PC-3 (cell line): ENCODE data around the gene NARS2. TPM values are rescaled to one million over a fixed set of nuclear protein-coding genes. Genes with fewer than 3 reads are reported as not detected.

Experiments
- ATAC-seq: fragments of 200-7000 bp; cut with Tn5 transposase; 2 replicates; pipeline ENCODE4 v1.9.1; 2020; ENCODE audit warnings: mild to moderate bottlenecking, moderate library complexity
- BruUV-seq: library from RNA; stranded (reverse); fragments of 400-500 nt; replicated peaks from 2 replicates; lab custom pipeline; 2021; lab: Mats Ljungman, UMichigan
- CTCF ChIA-PET: fragments of 300-600 bp; sonication (Branson Sonifier 250); formaldehyde crosslinking; loops from one replicate; lab custom pipeline; 2022; ENCODE audit warnings: antibody characterized with exemption; lab: Charles Lee
- POLR2A ChIA-PET: fragments of 300-600 bp; sonication (Branson Sonifier 250); formaldehyde crosslinking; loops from one replicate; lab custom pipeline; 2022; ENCODE audit warnings: antibody characterized with exemption; ENCODE audit not compliant: unreplicated experiment; lab: Charles Lee
- DNase-seq: peaks from one replicate; pipeline ENCODE4 v3.0.0-alpha.2; 2015
- H2AFZ ChIP-seq: fragments of 300-600 bp; sonication (generic); 2 replicates; pipeline ENCODE4 v1.6.0; 2016; ENCODE audit warnings: antibody characterized with exemption, low read length
- H3F3A ChIP-seq: fragments of 300-600 bp; sonication (generic); one replicate; pipeline ENCODE4 v1.6.0; 2017; ENCODE audit warnings: antibody characterized with exemption, low read length, control low read depth, mild to moderate bottlenecking; ENCODE audit not compliant: unreplicated experiment
- H3K27ac ChIP-seq: fragments of 300-600 bp; sonication (generic); 2 replicates; pipeline ENCODE4 v1.5.1; 2016; ENCODE audit warnings: mild to moderate bottlenecking, low read length
- H3K27me3 ChIP-seq: fragments of 300-600 bp; sonication (generic); 2 replicates; pipeline ENCODE4 v1.6.1; 2016; ENCODE audit warnings: low read length, mixed read lengths
- H3K36me3 ChIP-seq: fragments of 300-600 bp; sonication (generic); 2 replicates; pipeline ENCODE4 v1.6.1; 2016; ENCODE audit warnings: low read depth, mixed run types, low read length, mixed read lengths
- H3K4me1 ChIP-seq: fragments of 300-600 bp; sonication (generic); 2 replicates; pipeline ENCODE4 v1.5.1; 2016; ENCODE audit warnings: low read length; ENCODE audit not compliant: insufficient read depth
- H3K4me2 ChIP-seq: fragments of 300-600 bp; sonication (generic); 2 replicates; pipeline ENCODE4 v1.6.0; 2016; ENCODE audit warnings: low read length
- H3K4me3 ChIP-seq: fragments of 300-600 bp; sonication (generic); 2 replicates; pipeline ENCODE4 v1.5.1; 2016; ENCODE audit warnings: mild to moderate bottlenecking, low read length, mixed read lengths
- H3K79me2 ChIP-seq: fragments of 300-600 bp; sonication (generic); 2 replicates; pipeline ENCODE4 v1.6.1; 2017; ENCODE audit warnings: low read length, mixed read lengths
- H3K9ac ChIP-seq: fragments of 300-600 bp; sonication (generic); 2 replicates; pipeline ENCODE4 v1.6.0; 2016; ENCODE audit warnings: mild to moderate bottlenecking, low read length
- H3K9me2 ChIP-seq: fragments of 300-600 bp; sonication (generic); replicated peaks from 2 replicates; pipeline ENCODE4 v1.6.1; 2016; ENCODE audit warnings: mixed run types, low read length, mixed read lengths
- H3K9me3 ChIP-seq: fragments of 300-600 bp; sonication (generic); 2 replicates; pipeline ENCODE4 v1.6.1; 2016; ENCODE audit warnings: low read length, mixed read lengths
- H4K20me1 ChIP-seq: fragments of 300-600 bp; sonication (generic); 2 replicates; pipeline ENCODE4 v1.6.1; 2016; ENCODE audit warnings: low read length, mixed read lengths
- CTCF ChIP-seq: fragments of 300-600 bp; sonication (generic); conservative IDR thresholded peaks from 2 replicates; pipeline ENCODE4 v1.5.1; 2017; ENCODE audit warnings: antibody characterized with exemption, low read depth, mild to moderate bottlenecking, low read length
- EZH2 ChIP-seq: fragments of 300-600 bp; sonication (generic); IDR thresholded peaks from one replicate; pipeline ENCODE4 v1.6.1; 2017; ENCODE audit warnings: antibody characterized with exemption, mild to moderate bottlenecking, low read length; ENCODE audit not compliant: unreplicated experiment
- EZH2phosphoT487 ChIP-seq: fragments of 300-600 bp; sonication (generic); IDR thresholded peaks from 2 replicates; pipeline ENCODE4 v1.6.1; 2018; ENCODE audit warnings: mild to moderate bottlenecking, antibody characterized with exemption, low read length, borderline replicate concordance
- intact Hi-C: fragments of 100-400 bp; cut with micrococcal nuclease; formaldehyde crosslinking; loops from 2 replicates; pipeline ENCODE4 v1.9.0; 2023
- total RNA-seq: library from RNA; depleted of rRNA; stranded (reverse); fragments of >200 nt; gene quantifications from 2 replicates; pipeline ENCODE4 v1.2.3, GENCODE V29; 2014

Gene NARS2
- total RNA-seq, 1 experiment from 2014 or later: 33.5 TPM

DNA sequence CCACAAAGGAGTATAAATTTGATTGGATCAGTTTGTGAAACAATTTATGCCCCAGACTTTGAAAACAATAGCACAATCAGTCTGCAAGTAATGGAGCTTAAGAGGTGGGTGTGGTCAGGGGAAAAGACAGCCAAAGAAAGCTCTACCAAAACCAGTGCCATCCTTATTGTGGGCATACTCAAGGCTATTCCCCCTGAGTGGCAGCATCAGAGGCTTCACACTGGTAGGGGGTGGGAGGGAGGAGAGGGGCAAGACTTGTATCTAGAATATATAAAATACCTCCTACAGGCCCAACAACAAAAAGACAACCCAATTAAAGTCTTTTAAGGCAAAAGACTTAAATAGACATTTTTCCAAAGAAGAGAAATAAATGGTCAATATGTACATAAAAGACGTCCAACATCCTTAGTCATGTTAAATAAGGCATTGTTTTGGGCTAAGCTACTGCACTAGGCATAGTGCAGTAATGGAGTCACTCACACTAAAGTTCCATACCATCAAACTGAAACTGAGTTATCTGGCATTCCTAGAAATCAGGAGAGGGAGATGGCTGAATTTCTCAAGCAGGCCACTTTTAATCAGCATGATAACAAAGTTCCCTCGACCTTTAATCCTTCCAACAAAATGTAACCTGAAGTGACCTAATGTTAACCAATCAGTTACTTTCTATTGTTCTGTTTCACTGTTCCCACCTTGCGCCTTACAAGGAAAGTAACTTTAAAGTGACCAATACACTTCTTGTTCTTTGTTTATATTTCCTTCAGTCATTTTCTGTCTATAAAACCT is 24.8 kb downstream of the NARS2 start:
- BruUV-seq: no TSS peak
- POLR2A ChIA-PET: no interaction called here
- Histone ChIP-seq H3K36me3 (peaks cover 7% of the 10 kb centered on the region; the same call in 1 of the 2 replicates), H3K27me3 (no peaks in the 10 kb centered on the region), H3K9me2 (no peaks in the 10 kb centered on the region), H3K4me1 (no peaks in the 10 kb centered on the region), H3K9ac (no peak overlapping the region), H3K4me2 (no peak overlapping the region), H4K20me1 (no peaks in the 10 kb centered on the region), H2AFZ (no peak overlapping the region), H3K27ac (no peak overlapping the region), H3K9me3 (no peaks in the 10 kb centered on the region), H3K79me2 (no peaks in the 10 kb centered on the region), H3K4me3 (no peak overlapping the region), H3F3A (no peaks in the 10 kb centered on the region)
- no peak for TF ChIP-seq CTCF
- TF ChIP-seq EZH2: no peak
- no peak for TF ChIP-seq EZH2phosphoT487
- DNase-seq (no peak), ATAC-seq (no peak)
- CTCF ChIA-PET: no interaction called here
- intact Hi-C loops: no loop called here

- Histone ChIP-seq H3K36me3 (0 out of 2 replicates have a peak, but pooled peaks cover 4% of the 10 kb centered on the region), H3K9ac (no peak overlapping the region), H3K9me2 (no peaks in the 10 kb centered on the region), H3K4me3 (no peak overlapping the region), H2AFZ (no peak overlapping the region), H3K27me3 (no peaks in the 10 kb centered on the region), H3K9me3 (no peaks in the 10 kb centered on the region), H3K4me2 (no peak overlapping the region), H3K4me1 (no peaks in the 10 kb centered on the region), H3K27ac (no peak overlapping the region), H3F3A (no peaks in the 10 kb centered on the region), H3K79me2 (no peaks in the 10 kb centered on the region), H4K20me1 (no peaks in the 10 kb centered on the region)
- CTCF ChIA-PET: no interaction called here
- ATAC-seq (no peak), DNase-seq (no peak)
- TF ChIP-seq EZH2: no peak
- TF ChIP-seq CTCF: no peak
- no peak for TF ChIP-seq EZH2phosphoT487
- no TSS peak for BruUV-seq
- intact Hi-C loops: no loop called here
- POLR2A ChIA-PET: no interaction called here
These were observed 25.6 kb downstream of the NARS2 start for GRCh38 chr11:78548911-78549590.
